Breast epithelium (tissue), 3 donors: ENCODE measurements around the gene KLHL3.

Source experiments
- CTCF ChIP-seq, 3 donors: fragments of 450-650 bp; IDR thresholded peaks; one replicate each; pipeline ENCODE4 v1.5.1; 2016 to 2017; ENCODE audit warnings: antibody characterized with exemption in 3 of 3, mild to moderate bottlenecking in 3 of 3, moderate library complexity in 3 of 3
- POLR2AphosphoS5 ChIP-seq, 3 donors: sonication (generic); formaldehyde crosslinking; IDR thresholded peaks; one replicate each; pipeline ENCODE4 v1.6.1; 2017; ENCODE audit warnings: antibody characterized with exemption in 3 of 3

- no peak for TF ChIP-seq CTCF (IDR thresholded peaks at IDR 0.05)
- no peak for TF ChIP-seq POLR2AphosphoS5 (IDR thresholded peaks at IDR 0.05)
Observed at GRCh38 chr5:137611794-137612435, 124.0 kb downstream of the KLHL3 start.
